ENCODE data around the gene PDIK1L. TPM values are rescaled to one million over a fixed set of nuclear protein-coding genes. Genes with fewer than 3 reads are reported as not detected.

Gene PDIK1L
- total and polyA plus RNA-seq, 9 of the 15 experiments (the other 6 are each of a cell fraction or from before 2014, with no cell fraction given) = 12.8 to 30.2 (median 21.5) TPM

DNA sequence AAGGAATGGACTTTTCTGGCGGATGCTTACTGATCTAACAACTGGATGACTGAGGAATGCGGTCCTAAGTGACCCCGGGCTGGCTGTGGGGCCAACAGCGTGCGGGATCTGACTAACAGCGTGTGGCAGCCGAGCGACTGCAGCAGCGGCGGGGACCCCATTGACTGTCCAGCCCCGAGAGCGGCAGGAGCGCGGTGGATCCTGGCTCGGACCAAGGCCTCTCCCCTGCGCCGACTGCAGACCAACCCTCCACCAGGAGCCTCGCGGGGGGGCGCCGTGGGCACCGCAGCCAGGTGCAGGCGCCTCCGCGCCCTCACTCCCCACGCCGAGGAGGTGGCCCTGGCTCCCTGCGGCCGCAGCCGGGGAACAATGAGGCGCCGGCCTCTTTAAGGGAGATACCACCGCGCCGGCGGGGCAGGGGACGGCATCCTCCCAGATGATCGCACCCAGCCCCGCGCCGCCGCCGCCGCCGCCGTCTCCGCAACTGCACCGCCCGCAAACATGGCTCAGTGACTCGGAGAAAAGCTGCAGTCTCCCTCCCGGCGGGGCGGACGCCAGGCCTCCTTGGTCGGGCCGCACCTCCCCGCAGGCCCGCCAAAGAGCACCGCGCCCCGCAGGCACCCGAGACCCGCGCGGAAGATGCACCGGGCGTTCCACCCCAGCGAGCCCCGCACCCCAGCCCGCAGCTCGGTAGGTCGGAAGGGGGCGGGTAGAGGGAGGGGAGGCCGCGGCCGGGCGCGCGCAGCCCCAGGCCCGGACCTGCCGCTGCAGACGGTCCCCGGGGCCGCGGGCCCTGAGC is 694 bp upstream of the PDIK1L start (continued):
- TF ChIP-seq ZNF253 (CRISPR knock-in tag; conservative IDR thresholded peaks at IDR 0.05) (0 out of 2 replicates have a peak, but pooled peaks have one; percentile 19), NEUROD1 (IDR thresholded peaks at IDR 0.05; ENCODE audit: borderline replicate concordance, low read depth, low read length, partially characterized antibody) (peak; percentile 24), ZFP1 (CRISPR knock-in tag; IDR thresholded peaks at IDR 0.05) (no peak), TEAD4 (IDR thresholded peaks at IDR 0.05; ENCODE audit: low read length) (0 out of 2 replicates have a peak, but pooled peaks have one; percentile 19), TEAD4 (CRISPR knock-in tag; IDR thresholded peaks at IDR 0.05; ENCODE audit: borderline replicate concordance) (no peak; the same call in 1 of the 2 replicates), TAF7 (tag; IDR thresholded peaks at IDR 0.05) (no peak), ZKSCAN1 (IDR thresholded peaks at IDR 0.05; ENCODE audit: low read depth, low read length) (0 out of 2 replicates have a peak, but pooled peaks have one; percentile 34), ZNF586 (CRISPR knock-in tag; conservative IDR thresholded peaks at IDR 0.05) (no peak), NRF1 (conservative IDR thresholded peaks at IDR 0.05 in 1 of 2, IDR thresholded peaks at IDR 0.05 in 1 of 2) (peak; percentile 53 to 60), GTF2A2 (tag; IDR thresholded peaks at IDR 0.05) (no peak), PHF20 (IDR thresholded peaks at IDR 0.05; ENCODE audit: partially characterized antibody) (peak; percentile 45), MEF2A (IDR thresholded peaks at IDR 0.05; ENCODE audit: control insufficient read depth, low read depth, low read length) (no peak), ZNF444 (CRISPR knock-in tag; IDR thresholded peaks at IDR 0.05) (no peak), SNRNP70 (optimal IDR thresholded peaks at IDR 0.05; ENCODE audit: low read depth, low read length) (no peak), PCBP1 (IDR thresholded peaks at IDR 0.05; ENCODE audit: low read depth, low read length, poor library complexity, severe bottlenecking) (peak; percentile 32), PCBP2 (IDR thresholded peaks at IDR 0.05; ENCODE audit: low read depth, low read length, poor library complexity, severe bottlenecking) (no peak)
- TF ChIP-seq, protein P1, sequence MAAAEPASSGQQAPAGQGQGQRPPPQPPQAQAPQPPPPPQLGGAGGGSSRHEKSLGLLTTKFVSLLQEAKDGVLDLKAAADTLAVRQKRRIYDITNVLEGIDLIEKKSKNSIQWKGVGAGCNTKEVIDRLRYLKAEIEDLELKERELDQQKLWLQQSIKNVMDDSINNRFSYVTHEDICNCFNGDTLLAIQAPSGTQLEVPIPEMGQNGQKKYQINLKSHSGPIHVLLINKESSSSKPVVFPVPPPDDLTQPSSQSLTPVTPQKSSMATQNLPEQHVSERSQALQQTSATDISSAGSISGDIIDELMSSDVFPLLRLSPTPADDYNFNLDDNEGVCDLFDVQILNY (CRISPR knock-in tag; IDR thresholded peaks at IDR 0.05) = peak; percentile 93
- TF ChIP-seq, protein P2, sequence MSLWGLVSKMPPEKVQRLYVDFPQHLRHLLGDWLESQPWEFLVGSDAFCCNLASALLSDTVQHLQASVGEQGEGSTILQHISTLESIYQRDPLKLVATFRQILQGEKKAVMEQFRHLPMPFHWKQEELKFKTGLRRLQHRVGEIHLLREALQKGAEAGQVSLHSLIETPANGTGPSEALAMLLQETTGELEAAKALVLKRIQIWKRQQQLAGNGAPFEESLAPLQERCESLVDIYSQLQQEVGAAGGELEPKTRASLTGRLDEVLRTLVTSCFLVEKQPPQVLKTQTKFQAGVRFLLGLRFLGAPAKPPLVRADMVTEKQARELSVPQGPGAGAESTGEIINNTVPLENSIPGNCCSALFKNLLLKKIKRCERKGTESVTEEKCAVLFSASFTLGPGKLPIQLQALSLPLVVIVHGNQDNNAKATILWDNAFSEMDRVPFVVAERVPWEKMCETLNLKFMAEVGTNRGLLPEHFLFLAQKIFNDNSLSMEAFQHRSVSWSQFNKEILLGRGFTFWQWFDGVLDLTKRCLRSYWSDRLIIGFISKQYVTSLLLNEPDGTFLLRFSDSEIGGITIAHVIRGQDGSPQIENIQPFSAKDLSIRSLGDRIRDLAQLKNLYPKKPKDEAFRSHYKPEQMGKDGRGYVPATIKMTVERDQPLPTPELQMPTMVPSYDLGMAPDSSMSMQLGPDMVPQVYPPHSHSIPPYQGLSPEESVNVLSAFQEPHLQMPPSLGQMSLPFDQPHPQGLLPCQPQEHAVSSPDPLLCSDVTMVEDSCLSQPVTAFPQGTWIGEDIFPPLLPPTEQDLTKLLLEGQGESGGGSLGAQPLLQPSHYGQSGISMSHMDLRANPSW (CRISPR knock-in tag; IDR thresholded peaks at IDR 0.05) = no peak
- TF ChIP-seq, protein P3, sequence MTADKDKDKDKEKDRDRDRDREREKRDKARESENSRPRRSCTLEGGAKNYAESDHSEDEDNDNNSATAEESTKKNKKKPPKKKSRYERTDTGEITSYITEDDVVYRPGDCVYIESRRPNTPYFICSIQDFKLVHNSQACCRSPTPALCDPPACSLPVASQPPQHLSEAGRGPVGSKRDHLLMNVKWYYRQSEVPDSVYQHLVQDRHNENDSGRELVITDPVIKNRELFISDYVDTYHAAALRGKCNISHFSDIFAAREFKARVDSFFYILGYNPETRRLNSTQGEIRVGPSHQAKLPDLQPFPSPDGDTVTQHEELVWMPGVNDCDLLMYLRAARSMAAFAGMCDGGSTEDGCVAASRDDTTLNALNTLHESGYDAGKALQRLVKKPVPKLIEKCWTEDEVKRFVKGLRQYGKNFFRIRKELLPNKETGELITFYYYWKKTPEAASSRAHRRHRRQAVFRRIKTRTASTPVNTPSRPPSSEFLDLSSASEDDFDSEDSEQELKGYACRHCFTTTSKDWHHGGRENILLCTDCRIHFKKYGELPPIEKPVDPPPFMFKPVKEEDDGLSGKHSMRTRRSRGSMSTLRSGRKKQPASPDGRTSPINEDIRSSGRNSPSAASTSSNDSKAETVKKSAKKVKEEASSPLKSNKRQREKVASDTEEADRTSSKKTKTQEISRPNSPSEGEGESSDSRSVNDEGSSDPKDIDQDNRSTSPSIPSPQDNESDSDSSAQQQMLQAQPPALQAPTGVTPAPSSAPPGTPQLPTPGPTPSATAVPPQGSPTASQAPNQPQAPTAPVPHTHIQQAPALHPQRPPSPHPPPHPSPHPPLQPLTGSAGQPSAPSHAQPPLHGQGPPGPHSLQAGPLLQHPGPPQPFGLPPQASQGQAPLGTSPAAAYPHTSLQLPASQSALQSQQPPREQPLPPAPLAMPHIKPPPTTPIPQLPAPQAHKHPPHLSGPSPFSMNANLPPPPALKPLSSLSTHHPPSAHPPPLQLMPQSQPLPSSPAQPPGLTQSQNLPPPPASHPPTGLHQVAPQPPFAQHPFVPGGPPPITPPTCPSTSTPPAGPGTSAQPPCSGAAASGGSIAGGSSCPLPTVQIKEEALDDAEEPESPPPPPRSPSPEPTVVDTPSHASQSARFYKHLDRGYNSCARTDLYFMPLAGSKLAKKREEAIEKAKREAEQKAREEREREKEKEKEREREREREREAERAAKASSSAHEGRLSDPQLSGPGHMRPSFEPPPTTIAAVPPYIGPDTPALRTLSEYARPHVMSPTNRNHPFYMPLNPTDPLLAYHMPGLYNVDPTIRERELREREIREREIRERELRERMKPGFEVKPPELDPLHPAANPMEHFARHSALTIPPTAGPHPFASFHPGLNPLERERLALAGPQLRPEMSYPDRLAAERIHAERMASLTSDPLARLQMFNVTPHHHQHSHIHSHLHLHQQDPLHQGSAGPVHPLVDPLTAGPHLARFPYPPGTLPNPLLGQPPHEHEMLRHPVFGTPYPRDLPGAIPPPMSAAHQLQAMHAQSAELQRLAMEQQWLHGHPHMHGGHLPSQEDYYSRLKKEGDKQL (CRISPR knock-in tag; IDR thresholded peaks at IDR 0.05; ENCODE audit: borderline replicate concordance) = no peak
